Hematopoietic multipotent progenitor cell treated with erythropoietin and hydrocortisone succinate and interleukin-3 and kit ligand, for 6 days (in vitro differentiated cells): ENCODE data around the gene DAZ1.
"Not testable (repeated sequence)": the region's sequence is repeated elsewhere in the genome, so short reads cannot be mapped to it uniquely, and the experiment has no call there.

Experiments used
- DNase-seq: peaks from one replicate; pipeline ENCODE4 v3.0.0-alpha.2; 2015

The DAZ1 gene

DNA sequence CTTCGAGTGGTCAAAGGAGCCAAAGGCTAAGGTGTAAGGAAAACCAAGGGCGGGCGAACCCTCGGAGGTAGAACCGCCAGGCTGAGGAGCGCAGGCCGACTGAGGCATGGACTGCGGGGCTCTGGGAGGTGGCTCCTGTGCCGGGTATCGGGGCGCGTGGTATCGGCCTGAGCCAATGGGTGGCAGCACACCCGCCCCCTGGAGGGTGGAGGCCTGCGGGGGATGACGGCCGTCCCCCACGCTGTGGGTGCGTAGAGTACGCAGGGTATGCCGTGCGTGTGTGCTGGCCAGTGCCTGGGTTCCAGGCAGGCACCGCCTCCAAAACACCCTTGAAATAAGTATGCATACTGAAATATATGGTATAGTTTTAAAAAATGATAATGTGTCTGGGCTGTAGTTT is at the start of gene DAZ1:
Gene DAZ1 (minus strand): TSS at position 101 of the 400 bp plus-strand sequence. CDS start 208 bp downstream, outside the sequence.
- not testable (repeated sequence) for DNase-seq

- not testable (repeated sequence) for DNase-seq
These were observed 20.4 kb upstream of the DAZ1 start, which contains the start of gene DAZ2 for GRCh38 chrY:23219233-23219632. Gene DAZ2 (plus strand): TSS chrY:23219533. CDS start chrY:23219741, 208 bp downstream.

DNA sequence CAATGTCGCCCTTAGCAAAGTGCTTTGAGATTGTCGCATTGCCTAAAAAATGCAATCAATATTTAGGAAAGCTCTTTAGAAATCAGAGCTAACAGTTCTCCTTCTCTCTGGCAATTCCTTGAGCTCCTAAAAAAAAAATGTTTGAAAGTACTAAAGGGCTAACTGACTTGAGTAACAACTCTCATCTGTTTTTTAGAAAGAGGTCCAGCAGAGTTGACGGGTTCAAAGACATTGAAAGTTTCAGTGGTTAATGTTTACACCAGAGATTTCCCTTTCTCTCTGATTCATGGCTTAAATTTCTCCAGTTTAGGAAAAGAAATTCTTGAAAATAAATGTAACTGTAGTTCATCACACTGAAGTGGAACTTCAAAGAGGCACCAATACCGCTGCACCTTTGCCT is 11.9 kb upstream of the DAZ1 start:
- DNase-seq, result not testable (repeated sequence)

DNA sequence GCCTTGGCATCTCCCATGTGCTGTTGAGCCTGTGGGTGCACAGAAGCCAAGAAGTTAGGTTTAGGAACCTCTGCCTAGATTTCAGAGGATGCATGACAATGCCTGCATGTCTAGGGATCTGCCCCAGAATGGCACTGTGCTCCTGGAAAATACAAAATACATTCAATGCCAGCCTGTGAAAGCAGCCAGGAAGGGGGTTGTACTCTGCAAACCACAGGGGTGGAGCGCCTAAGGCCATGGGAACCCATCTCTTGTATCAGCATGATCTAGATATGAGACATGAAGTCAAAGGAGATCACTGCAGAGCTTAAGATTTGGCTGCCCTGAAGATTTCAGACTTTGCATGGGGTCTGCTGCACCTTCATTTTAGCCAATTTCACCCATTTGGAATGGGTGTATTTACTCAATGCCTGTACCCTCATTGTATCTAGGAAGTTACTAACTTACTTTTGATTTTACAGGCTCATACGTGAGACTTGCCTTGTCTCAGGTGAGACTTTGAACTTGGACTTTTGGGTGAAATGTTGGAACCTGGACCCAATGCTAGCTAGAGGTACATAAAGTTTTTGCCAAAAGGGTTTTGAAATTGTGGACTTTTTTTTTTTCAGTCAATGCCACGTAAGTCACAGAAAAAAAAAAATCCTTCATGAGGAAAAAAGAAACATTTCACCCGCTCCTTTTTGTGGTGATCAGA is 11.1 kb upstream of the DAZ1 start:
- not testable (repeated sequence) for DNase-seq

GRCh38 chrY:23207455-23207854 is 8.6 kb upstream of the DAZ1 start:
- not testable (repeated sequence) for DNase-seq
